ENCODE measurements around the gene LRRC51. TPM values are rescaled to one million over a fixed set of nuclear protein-coding genes. Genes with fewer than 3 reads are reported as not detected.

Gene LRRC51
- total and polyA plus RNA-seq, 2 of the 8 experiments (the other 6 are each of a cell fraction or from before 2014, with no cell fraction given), result 7.7 to 7.9 TPM

GRCh38 chr11:72112143-72112977 is 31.7 kb downstream of the LRRC51 start, which contains the start of gene ANAPC15 (continued):
- TF ChIP-seq TBP (IDR thresholded peaks at IDR 0.05; ENCODE audit: low read depth, low read length), result peak; percentile 90
- TF ChIP-seq NRF1 (IDR thresholded peaks at IDR 0.05; ENCODE audit: low read depth, low read length), result peak; percentile 56
- TF ChIP-seq HDAC2 (IDR thresholded peaks at IDR 0.05; ENCODE audit: borderline replicate concordance in 1 of 2, low read depth in 2 of 2, low read length in 2 of 2), result no peak
- no peak for TF ChIP-seq MAFK (IDR thresholded peaks at IDR 0.05; ENCODE audit: low read depth, low read length)
- TF ChIP-seq CTBP2 (IDR thresholded peaks at IDR 0.05; ENCODE audit: borderline replicate concordance, insufficient read depth, insufficient read length, low read length), result no peak
- TF ChIP-seq, protein P1, sequence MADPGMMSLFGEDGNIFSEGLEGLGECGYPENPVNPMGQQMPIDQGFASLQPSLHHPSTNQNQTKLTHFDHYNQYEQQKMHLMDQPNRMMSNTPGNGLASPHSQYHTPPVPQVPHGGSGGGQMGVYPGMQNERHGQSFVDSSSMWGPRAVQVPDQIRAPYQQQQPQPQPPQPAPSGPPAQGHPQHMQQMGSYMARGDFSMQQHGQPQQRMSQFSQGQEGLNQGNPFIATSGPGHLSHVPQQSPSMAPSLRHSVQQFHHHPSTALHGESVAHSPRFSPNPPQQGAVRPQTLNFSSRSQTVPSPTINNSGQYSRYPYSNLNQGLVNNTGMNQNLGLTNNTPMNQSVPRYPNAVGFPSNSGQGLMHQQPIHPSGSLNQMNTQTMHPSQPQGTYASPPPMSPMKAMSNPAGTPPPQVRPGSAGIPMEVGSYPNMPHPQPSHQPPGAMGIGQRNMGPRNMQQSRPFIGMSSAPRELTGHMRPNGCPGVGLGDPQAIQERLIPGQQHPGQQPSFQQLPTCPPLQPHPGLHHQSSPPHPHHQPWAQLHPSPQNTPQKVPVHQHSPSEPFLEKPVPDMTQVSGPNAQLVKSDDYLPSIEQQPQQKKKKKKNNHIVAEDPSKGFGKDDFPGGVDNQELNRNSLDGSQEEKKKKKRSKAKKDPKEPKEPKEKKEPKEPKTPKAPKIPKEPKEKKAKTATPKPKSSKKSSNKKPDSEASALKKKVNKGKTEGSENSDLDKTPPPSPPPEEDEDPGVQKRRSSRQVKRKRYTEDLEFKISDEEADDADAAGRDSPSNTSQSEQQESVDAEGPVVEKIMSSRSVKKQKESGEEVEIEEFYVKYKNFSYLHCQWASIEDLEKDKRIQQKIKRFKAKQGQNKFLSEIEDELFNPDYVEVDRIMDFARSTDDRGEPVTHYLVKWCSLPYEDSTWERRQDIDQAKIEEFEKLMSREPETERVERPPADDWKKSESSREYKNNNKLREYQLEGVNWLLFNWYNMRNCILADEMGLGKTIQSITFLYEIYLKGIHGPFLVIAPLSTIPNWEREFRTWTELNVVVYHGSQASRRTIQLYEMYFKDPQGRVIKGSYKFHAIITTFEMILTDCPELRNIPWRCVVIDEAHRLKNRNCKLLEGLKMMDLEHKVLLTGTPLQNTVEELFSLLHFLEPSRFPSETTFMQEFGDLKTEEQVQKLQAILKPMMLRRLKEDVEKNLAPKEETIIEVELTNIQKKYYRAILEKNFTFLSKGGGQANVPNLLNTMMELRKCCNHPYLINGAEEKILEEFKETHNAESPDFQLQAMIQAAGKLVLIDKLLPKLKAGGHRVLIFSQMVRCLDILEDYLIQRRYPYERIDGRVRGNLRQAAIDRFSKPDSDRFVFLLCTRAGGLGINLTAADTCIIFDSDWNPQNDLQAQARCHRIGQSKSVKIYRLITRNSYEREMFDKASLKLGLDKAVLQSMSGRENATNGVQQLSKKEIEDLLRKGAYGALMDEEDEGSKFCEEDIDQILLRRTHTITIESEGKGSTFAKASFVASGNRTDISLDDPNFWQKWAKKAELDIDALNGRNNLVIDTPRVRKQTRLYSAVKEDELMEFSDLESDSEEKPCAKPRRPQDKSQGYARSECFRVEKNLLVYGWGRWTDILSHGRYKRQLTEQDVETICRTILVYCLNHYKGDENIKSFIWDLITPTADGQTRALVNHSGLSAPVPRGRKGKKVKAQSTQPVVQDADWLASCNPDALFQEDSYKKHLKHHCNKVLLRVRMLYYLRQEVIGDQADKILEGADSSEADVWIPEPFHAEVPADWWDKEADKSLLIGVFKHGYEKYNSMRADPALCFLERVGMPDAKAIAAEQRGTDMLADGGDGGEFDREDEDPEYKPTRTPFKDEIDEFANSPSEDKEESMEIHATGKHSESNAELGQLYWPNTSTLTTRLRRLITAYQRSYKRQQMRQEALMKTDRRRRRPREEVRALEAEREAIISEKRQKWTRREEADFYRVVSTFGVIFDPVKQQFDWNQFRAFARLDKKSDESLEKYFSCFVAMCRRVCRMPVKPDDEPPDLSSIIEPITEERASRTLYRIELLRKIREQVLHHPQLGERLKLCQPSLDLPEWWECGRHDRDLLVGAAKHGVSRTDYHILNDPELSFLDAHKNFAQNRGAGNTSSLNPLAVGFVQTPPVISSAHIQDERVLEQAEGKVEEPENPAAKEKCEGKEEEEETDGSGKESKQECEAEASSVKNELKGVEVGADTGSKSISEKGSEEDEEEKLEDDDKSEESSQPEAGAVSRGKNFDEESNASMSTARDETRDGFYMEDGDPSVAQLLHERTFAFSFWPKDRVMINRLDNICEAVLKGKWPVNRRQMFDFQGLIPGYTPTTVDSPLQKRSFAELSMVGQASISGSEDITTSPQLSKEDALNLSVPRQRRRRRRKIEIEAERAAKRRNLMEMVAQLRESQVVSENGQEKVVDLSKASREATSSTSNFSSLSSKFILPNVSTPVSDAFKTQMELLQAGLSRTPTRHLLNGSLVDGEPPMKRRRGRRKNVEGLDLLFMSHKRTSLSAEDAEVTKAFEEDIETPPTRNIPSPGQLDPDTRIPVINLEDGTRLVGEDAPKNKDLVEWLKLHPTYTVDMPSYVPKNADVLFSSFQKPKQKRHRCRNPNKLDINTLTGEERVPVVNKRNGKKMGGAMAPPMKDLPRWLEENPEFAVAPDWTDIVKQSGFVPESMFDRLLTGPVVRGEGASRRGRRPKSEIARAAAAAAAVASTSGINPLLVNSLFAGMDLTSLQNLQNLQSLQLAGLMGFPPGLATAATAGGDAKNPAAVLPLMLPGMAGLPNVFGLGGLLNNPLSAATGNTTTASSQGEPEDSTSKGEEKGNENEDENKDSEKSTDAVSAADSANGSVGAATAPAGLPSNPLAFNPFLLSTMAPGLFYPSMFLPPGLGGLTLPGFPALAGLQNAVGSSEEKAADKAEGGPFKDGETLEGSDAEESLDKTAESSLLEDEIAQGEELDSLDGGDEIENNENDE (IDR thresholded peaks at IDR 0.05; ENCODE audit: insufficient replicate concordance, low read length), result no peak
- TF ChIP-seq RAD21 (IDR thresholded peaks at IDR 0.05 in 1 of 2, conservative IDR thresholded peaks at IDR 0.05 in 1 of 2; ENCODE audit: low read depth in 2 of 2, low read length in 2 of 2), result peak in 1 of 2 experiments; percentile 15; a peak in 1 of 4 replicates
